HEK293T (cell line): ENCODE results near the gene ADAMTS19.

Experiments
- CTCF ChIA-PET: fragments of 350-600 bp; formaldehyde crosslinking; extraction: SDS; loops from one replicate; lab custom pipeline; 2021; ENCODE audit warnings: antibody characterized with exemption, inconsistent platforms; lab: Yijun Ruan, JAX
- POLR2A ChIA-PET: fragments of 350-600 bp; formaldehyde crosslinking; extraction: SDS; loops from one replicate; lab custom pipeline; 2020; ENCODE audit warnings: antibody characterized with exemption, inconsistent platforms; lab: Yijun Ruan, JAX
- DNase-seq: peaks from one replicate; pipeline ENCODE4 v3.0.0; 2012; ENCODE audit warnings: mixed read lengths; ENCODE audit errors: extremely low spot score
- BHLHE40 ChIP-seq: fragments of 450-650 bp; IDR thresholded peaks from 2 replicates; pipeline ENCODE4 v1.6.1; 2016; ENCODE audit warnings: mild to moderate bottlenecking, moderate library complexity, borderline replicate concordance
- CTBP1 ChIP-seq: fragments of 450-650 bp; IDR thresholded peaks from 2 replicates; pipeline ENCODE4 v1.6.1; 2016; ENCODE audit warnings: borderline replicate concordance
- ELF4 ChIP-seq: fragments of 450-650 bp; IDR thresholded peaks from 2 replicates; pipeline ENCODE4 v1.6.1; 2017; ENCODE audit warnings: antibody characterized with exemption
- FOXK2 ChIP-seq: fragments of 450-650 bp; IDR thresholded peaks from 2 replicates; pipeline ENCODE4 v1.6.1; 2016; ENCODE audit warnings: mild to moderate bottlenecking
- HDGF ChIP-seq: fragments of 450-650 bp; IDR thresholded peaks from 2 replicates; pipeline ENCODE4 v1.6.1; 2017; ENCODE audit warnings: antibody characterized with exemption, borderline replicate concordance
- L3MBTL2 ChIP-seq: fragments of 450-650 bp; conservative IDR thresholded peaks from 2 replicates; pipeline ENCODE4 v1.6.1; 2016; ENCODE audit warnings: mild to moderate bottlenecking
- LEF1 ChIP-seq: fragments of 450-650 bp; IDR thresholded peaks from 2 replicates; pipeline ENCODE4 v1.6.1; 2017; ENCODE audit warnings: mild to moderate bottlenecking, borderline replicate concordance
- TARDBP ChIP-seq: fragments of 450-650 bp; IDR thresholded peaks from 2 replicates; pipeline ENCODE4 v1.6.1; 2016
- ZNF384 ChIP-seq: fragments of 450-650 bp; IDR thresholded peaks from 2 replicates; pipeline ENCODE4 v1.6.1; 2016

Gene ADAMTS19

DNA sequence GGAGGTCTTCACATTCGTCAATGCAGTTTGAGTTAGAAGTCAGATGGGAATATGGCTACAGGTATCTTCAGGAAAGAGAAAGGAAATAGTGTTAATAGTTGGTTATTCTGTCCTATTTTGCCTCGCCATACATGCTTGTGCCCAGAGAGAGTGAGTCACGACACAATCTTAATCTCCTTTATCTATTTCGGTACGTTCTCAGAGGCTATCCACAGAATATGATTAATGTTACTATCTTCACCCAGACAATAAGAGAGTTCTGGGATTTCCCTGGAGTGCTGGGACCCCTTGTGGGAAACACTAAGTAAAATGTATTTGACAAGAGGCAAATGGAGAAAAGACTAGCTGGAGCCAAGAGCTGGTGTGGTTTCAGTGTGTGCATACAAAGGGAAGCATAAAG lies 313.3 kb downstream of the ADAMTS19 start:
- ChIA-PET CTCF (interaction anchor here (5.8 kb wide), 1 partner anchor 78 kb away, joined by 79 read pairs; no protein-coding TSS in a partner anchor), POLR2A (no interaction called here)
- TF ChIP-seq LEF1 (no peak), BHLHE40 (no peak), FOXK2 (no peak), HDGF (no peak), CTBP1 (no peak)
- DNase-seq: no peak

DNA sequence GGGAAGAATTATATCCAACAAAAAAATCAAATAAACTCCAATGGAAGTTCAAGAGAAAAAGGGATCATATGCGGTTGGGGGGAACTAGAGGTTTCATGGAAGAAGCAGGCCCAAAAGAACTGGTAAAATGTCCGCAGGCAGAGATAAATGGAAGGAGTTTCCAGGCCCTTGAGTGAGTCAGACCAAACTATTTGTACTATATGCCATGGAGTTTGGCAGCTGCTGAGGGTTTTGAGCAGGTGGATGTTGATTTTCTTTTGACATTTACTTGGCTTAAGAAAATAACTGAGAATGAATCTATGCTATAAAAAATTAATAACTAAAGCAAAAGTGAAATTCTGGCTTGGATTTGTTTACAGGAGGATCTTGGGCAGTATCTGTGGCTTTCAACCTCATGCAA lies 321.5 kb downstream of the ADAMTS19 start:
- no peak for DNase-seq
- POLR2A ChIA-PET: no interaction called here
- CTCF ChIA-PET: interaction anchor here (1.4 kb wide), 1 partner anchor 10 kb away, joined by 6 read pairs; no protein-coding TSS in a partner anchor
- TF ChIP-seq TARDBP: no peak
- TF ChIP-seq ELF4: no peak
- TF ChIP-seq HDGF: no peak
- no peak for TF ChIP-seq ZNF384
- TF ChIP-seq BHLHE40: no peak
- TF ChIP-seq LEF1: no peak
- TF ChIP-seq L3MBTL2: no peak
